ENCODE results near the gene SYNDIG1. TPM values are rescaled to one million over a fixed set of nuclear protein-coding genes. Genes with fewer than 3 reads are reported as not detected.

Gene SYNDIG1
- total and polyA plus RNA-seq, 9 of the 15 experiments (the other 6 are each of a cell fraction or from before 2014, with no cell fraction given) = not detected

DNA sequence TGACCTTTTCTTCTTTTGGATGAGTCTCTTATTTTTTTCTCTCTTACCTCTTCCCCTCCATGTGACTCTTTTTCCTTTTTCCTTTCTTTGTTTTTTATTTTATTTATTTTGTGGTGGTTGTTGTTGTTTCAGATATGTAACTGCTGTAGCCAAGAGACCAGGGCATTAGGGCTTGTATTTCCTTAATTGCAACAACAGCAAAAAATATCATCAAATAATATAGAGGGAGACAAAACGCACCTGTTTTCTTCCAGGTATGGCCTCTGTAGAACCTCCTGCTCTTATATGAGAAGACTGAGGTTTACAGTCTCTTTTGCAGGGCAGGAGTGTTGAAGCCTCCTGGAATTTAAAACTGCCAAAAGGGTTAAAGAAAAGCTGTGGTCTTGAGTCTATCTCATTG lies 149.3 kb downstream of the SYNDIG1 start:
- Histone ChIP-seq H4K20me1 (replicated peaks; ENCODE audit: control insufficient read depth, insufficient read depth, low read length) (no peaks in the 10 kb centered on the region), H3K9ac (ENCODE audit: insufficient read depth in 1 of 2, low read depth in 2 of 2, low read length in 2 of 2) (no peak overlapping the region), H3K4me3 (no peak overlapping the region), H3K79me2 (ENCODE audit: control insufficient read depth, insufficient read depth, low read length) (no peaks in the 10 kb centered on the region), H3K9me1 (ENCODE audit: control insufficient read depth, insufficient read depth, low read length) (no peaks in the 10 kb centered on the region), H3K4me2 (ENCODE audit: insufficient read depth, low read length) (no peak overlapping the region), H3K27ac (ENCODE audit: extremely low read depth, low read depth, low read length) (no peak overlapping the region), H3K4me1 (replicated peaks in 1 of 2; ENCODE audit: control insufficient read depth in 2 of 2, insufficient read depth in 2 of 2, low read length in 2 of 2) (no peaks in the 10 kb centered on the region), H3K36me3 (ENCODE audit: control insufficient read depth, insufficient read depth, low read length) (no peaks in the 10 kb centered on the region), H2AFZ (ENCODE audit: low read depth, low read length) (no peak overlapping the region), H3K27me3 (ENCODE audit: control insufficient read depth in 2 of 2, insufficient read depth in 2 of 2, low read length in 2 of 2) (peaks cover 0 to 13% of the 10 kb centered on the region in 2 experiments; a peak in 1 of 5 replicates), H3K9me3 (replicated peaks; ENCODE audit: control insufficient read depth, insufficient read depth, low read depth, low read length) (no peaks in the 10 kb centered on the region)
- ChIA-PET POLR2A (interaction anchor here (0.6 to 1.3 kb wide), 2 partner anchors 13 to 22 kb away, joined by 3 to 4 read pairs; no protein-coding TSS in a partner anchor), CTCF (ENCODE audit: low intra/inter-chr PET ratio) (no interaction called here)
- BruUV-seq (replicated peaks) = no TSS peak
- DNase-seq (ENCODE audit: extremely low read depth in 1 of 4, low spot score in 3 of 4) (no peak), FAIRE-seq (no peak), ATAC-seq (no peak)
- 25% methylated on average over 1 of the region's 1 CpG for WGBS (ENCODE audit: insufficient coverage, low coverage, missing lambda C conversion rate)
- in situ Hi-C loops (cut with MboI) (no loop called here), intact Hi-C loops (cut with micrococcal nuclease) (no loop called here)
- TF ChIP-seq, protein P1, sequence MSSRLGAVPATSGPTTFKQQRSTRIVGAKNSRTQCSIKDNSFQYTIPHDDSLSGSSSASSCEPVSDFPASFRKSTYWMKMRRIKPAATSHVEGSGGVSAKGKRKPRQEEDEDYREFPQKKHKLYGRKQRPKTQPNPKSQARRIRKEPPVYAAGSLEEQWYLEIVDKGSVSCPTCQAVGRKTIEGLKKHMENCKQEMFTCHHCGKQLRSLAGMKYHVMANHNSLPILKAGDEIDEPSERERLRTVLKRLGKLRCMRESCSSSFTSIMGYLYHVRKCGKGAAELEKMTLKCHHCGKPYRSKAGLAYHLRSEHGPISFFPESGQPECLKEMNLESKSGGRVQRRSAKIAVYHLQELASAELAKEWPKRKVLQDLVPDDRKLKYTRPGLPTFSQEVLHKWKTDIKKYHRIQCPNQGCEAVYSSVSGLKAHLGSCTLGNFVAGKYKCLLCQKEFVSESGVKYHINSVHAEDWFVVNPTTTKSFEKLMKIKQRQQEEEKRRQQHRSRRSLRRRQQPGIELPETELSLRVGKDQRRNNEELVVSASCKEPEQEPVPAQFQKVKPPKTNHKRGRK (tag; IDR thresholded peaks at IDR 0.05) = no peak
- TF ChIP-seq, protein P2, sequence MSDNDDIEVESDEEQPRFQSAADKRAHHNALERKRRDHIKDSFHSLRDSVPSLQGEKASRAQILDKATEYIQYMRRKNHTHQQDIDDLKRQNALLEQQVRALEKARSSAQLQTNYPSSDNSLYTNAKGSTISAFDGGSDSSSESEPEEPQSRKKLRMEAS (CRISPR knock-in tag; IDR thresholded peaks at IDR 0.05) = no peak
- TF ChIP-seq PTRF (tag; IDR thresholded peaks at IDR 0.05) = no peak
- TF ChIP-seq, protein P3, sequence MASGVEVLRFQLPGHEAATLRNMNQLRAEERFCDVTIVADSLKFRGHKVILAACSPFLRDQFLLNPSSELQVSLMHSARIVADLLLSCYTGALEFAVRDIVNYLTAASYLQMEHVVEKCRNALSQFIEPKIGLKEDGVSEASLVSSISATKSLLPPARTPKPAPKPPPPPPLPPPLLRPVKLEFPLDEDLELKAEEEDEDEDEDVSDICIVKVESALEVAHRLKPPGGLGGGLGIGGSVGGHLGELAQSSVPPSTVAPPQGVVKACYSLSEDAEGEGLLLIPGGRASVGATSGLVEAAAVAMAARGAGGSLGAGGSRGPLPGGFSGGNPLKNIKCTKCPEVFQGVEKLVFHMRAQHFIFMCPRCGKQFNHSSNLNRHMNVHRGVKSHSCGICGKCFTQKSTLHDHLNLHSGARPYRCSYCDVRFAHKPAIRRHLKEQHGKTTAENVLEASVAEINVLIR (CRISPR knock-in tag; IDR thresholded peaks at IDR 0.05) = no peak
- TF ChIP-seq, protein P4, sequence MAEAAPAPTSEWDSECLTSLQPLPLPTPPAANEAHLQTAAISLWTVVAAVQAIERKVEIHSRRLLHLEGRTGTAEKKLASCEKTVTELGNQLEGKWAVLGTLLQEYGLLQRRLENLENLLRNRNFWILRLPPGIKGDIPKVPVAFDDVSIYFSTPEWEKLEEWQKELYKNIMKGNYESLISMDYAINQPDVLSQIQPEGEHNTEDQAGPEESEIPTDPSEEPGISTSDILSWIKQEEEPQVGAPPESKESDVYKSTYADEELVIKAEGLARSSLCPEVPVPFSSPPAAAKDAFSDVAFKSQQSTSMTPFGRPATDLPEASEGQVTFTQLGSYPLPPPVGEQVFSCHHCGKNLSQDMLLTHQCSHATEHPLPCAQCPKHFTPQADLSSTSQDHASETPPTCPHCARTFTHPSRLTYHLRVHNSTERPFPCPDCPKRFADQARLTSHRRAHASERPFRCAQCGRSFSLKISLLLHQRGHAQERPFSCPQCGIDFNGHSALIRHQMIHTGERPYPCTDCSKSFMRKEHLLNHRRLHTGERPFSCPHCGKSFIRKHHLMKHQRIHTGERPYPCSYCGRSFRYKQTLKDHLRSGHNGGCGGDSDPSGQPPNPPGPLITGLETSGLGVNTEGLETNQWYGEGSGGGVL (CRISPR knock-in tag; IDR thresholded peaks at IDR 0.05) = no peak
- TF ChIP-seq ETS2 (tag; IDR thresholded peaks at IDR 0.05; ENCODE audit: borderline replicate concordance, poor library complexity, severe bottlenecking) = no peak
- TF ChIP-seq SAP30 (IDR thresholded peaks at IDR 0.05; ENCODE audit: borderline replicate concordance, insufficient read depth, low read depth, low read length, poor library complexity, severe bottlenecking) = no peak
- no peak for TF ChIP-seq ZBED1 (IDR thresholded peaks at IDR 0.05)
- TF ChIP-seq FUS (optimal IDR thresholded peaks at IDR 0.05; ENCODE audit: low read depth, low read length) = no peak
- no peak for TF ChIP-seq ZNF584 (CRISPR knock-in tag; IDR thresholded peaks at IDR 0.05; ENCODE audit: low read depth)
- no peak for TF ChIP-seq ZNF133 (CRISPR knock-in tag; IDR thresholded peaks at IDR 0.05)
- no peak for TF ChIP-seq EP400 (IDR thresholded peaks at IDR 0.05)
- TF ChIP-seq ZNF3 (CRISPR knock-in tag; IDR thresholded peaks at IDR 0.05) = no peak
- TF ChIP-seq RBBP5 (IDR thresholded peaks at IDR 0.05; ENCODE audit: borderline replicate concordance, insufficient read depth, low read length, poor library complexity, severe bottlenecking) = no peak
- no peak for TF ChIP-seq CTBP1 (IDR thresholded peaks at IDR 0.05; ENCODE audit: borderline replicate concordance)
- TF ChIP-seq, protein P5, sequence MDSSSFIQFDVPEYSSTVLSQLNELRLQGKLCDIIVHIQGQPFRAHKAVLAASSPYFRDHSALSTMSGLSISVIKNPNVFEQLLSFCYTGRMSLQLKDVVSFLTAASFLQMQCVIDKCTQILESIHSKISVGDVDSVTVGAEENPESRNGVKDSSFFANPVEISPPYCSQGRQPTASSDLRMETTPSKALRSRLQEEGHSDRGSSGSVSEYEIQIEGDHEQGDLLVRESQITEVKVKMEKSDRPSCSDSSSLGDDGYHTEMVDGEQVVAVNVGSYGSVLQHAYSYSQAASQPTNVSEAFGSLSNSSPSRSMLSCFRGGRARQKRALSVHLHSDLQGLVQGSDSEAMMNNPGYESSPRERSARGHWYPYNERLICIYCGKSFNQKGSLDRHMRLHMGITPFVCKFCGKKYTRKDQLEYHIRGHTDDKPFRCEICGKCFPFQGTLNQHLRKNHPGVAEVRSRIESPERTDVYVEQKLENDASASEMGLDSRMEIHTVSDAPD (CRISPR knock-in tag; IDR thresholded peaks at IDR 0.05) = no peak
- no peak for TF ChIP-seq ZFPM2 (CRISPR knock-in tag; IDR thresholded peaks at IDR 0.05)
